Stimulated activated CD4-positive, alpha-beta T cell treated with anti-CD3 and anti-CD28 coated beads, Interleukin-4, amount 100 ng/mL, for 4 hours (primary cell): ENCODE measurements around the gene RPL14.
"Not testable (repeated sequence)": the region's sequence is repeated elsewhere in the genome, so short reads cannot be mapped to it uniquely, and the experiment has no call there.

Experiments used
- DNase-seq, 2 experiments: peaks; one replicate each; pipeline ENCODE4 v3.0.0-alpha.2; 2020

Gene RPL14

GRCh38 chr3:40456940-40457823, at the start of gene RPL14:
TSS of gene RPL14 (plus strand) at chr3:40457339. CDS start at chr3:40457472, 133 bp downstream.
- DNase-seq = peak; percentile 91 to 95

- DNase-seq = no peak
Observed at GRCh38 chr3:40407611-40408010, 49.5 kb upstream of the RPL14 start.

- DNase-seq = no peak
Observed at GRCh38 chr3:40414270-40414669, 42.9 kb upstream of the RPL14 start.

- no peak for DNase-seq
Observed at GRCh38 chr3:40417845-40418543, 39.1 kb upstream of the RPL14 start.

- no peak for DNase-seq
Observed at GRCh38 chr3:40422861-40423260, 34.3 kb upstream of the RPL14 start.

- no peak for DNase-seq
Observed at GRCh38 chr3:40427045-40427669, 30.0 kb upstream of the RPL14 start.

- DNase-seq = no peak
Observed at GRCh38 chr3:40432793-40433192, 24.3 kb upstream of the RPL14 start.

- no peak for DNase-seq
Observed at GRCh38 chr3:40437889-40438288, 19.2 kb upstream of the RPL14 start.

- DNase-seq = no peak
Observed at GRCh38 chr3:40445062-40445461, 12.1 kb upstream of the RPL14 start.

- DNase-seq = no peak
Observed at GRCh38 chr3:40445880-40446279, 11.3 kb upstream of the RPL14 start.

- no peak for DNase-seq
Observed at GRCh38 chr3:40450438-40450837, 6.7 kb upstream of the RPL14 start.

GRCh38 chr3:40451551-40451950, 5.6 kb upstream of the RPL14 start:
- no peak for DNase-seq

- no peak for DNase-seq
Observed at GRCh38 chr3:40452057-40452456, 5.1 kb upstream of the RPL14 start.

- DNase-seq = no peak
Observed at GRCh38 chr3:40452562-40452875, 4.6 kb upstream of the RPL14 start.

- peak; percentile 88 to 96 for DNase-seq
Observed at GRCh38 chr3:40452876-40453730, 4.0 kb upstream of the RPL14 start.

- no peak for DNase-seq
Observed at GRCh38 chr3:40453933-40454332, 3.2 kb upstream of the RPL14 start.

GRCh38 chr3:40455328-40455727, 1.8 kb upstream of the RPL14 start:
- DNase-seq = no peak

- no peak for DNase-seq
Observed at GRCh38 chr3:40456279-40456939, 730 bp upstream of the RPL14 start.

GRCh38 chr3:40458473-40458872, 1.3 kb downstream of the RPL14 start:
- no peak for DNase-seq

GRCh38 chr3:40460481-40460880, 3.3 kb downstream of the RPL14 start:
- DNase-seq = not testable (repeated sequence)

GRCh38 chr3:40461161-40461560, 4.0 kb downstream of the RPL14 start:
- no peak for DNase-seq

- DNase-seq = not testable (repeated sequence)
Observed at GRCh38 chr3:40462838-40463237, 5.7 kb downstream of the RPL14 start.
